ENCODE results near the gene RNU1-3.
"Not testable (repeated sequence)": the region's sequence is repeated elsewhere in the genome, so short reads cannot be mapped to it uniquely, and the experiment has no call there.

RNU1-3 gene

DNA sequence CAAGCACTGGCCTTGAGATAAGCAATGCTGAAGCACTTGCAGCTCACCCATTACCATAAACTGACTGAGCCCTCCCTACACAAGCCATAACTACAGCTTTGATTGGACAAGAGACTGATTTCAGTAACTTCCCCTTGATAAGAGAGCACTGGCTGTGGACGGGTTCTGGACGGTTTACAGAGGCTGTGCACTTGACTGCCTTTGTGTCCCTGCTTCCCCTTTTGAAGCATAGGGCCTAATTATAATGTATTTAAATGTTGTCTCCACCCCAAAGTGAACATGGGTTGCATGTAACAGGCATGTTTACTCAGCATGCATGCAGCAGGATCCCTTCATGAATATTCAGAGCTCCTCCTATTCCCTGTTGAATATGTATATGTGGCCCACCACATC is 8.4 kb upstream of the RNU1-3 start:
- DNase-seq; in situ Hi-C loops (cut with MboI; ENCODE audit: low pct_unique_long_range_greater_than_20kb, low sequenced_read_pairs): not testable (repeated sequence)

DNA sequence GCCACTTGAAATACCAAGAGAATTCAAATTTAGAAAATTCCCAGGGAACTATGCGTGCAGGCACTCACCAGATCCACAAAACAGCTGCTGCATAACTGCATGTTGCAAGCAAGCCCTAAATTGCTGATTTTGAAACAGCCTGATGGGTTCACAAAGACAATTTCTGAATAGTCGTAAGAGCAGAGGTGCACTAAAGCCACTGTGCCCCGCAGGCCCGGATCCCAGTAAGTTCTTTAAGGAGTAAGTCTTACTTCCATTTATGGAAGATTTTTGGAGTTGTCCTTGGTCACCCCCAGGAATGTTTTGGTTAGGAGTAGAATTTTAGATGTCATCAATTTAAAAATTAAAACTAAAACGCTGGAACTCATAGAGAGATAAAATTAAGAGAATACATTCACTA is 7.2 kb upstream of the RNU1-3 start:
- DNase-seq; in situ Hi-C loops (cut with MboI; ENCODE audit: low pct_unique_long_range_greater_than_20kb, low sequenced_read_pairs): not testable (repeated sequence)

DNA sequence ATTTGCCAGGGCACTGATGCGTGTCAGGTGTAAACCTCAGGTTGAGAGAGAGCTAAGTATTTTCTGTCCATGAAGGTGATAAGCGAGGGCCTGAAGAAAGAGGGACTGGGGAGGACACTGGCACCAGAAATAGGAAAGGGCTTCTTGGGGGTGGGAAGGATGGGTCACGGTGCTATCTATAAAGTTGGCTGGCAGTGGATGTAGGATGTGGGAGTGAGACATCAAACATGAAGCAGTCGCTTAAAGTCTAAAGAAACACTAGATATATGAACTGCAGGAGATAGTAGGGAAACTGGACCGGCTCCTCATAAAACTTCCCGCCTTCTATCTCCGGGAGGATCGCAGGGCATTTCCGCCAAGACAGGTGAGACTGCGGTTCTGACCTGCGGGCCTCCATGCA is 912 bp downstream of the RNU1-3 start:
- in situ Hi-C loops (cut with MboI; ENCODE audit: low pct_unique_long_range_greater_than_20kb, low sequenced_read_pairs); DNase-seq: not testable (repeated sequence)

DNA sequence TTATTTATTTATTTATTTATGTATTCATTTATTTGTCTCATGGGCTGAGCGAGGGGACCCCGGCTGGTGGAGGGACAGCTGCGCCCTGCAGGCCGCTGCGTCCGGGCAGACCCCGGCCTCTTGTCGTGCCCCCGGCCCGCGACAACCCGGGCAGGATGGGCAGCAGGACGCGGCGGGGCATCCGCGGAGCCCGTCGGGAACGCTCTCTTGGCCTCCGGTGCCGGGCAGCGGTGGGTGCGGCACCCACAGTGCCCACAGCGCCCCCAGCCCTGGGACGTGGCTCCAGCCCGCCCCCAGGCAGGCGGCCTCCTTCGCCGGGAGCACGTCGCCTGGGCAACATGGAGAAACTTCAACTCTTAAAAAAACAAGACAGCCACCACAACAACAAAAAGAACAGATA is 8.5 kb downstream of the RNU1-3 start:
- in situ Hi-C loops (cut with MboI; ENCODE audit: low pct_unique_long_range_greater_than_20kb, low sequenced_read_pairs); DNase-seq: not testable (repeated sequence)

DNA sequence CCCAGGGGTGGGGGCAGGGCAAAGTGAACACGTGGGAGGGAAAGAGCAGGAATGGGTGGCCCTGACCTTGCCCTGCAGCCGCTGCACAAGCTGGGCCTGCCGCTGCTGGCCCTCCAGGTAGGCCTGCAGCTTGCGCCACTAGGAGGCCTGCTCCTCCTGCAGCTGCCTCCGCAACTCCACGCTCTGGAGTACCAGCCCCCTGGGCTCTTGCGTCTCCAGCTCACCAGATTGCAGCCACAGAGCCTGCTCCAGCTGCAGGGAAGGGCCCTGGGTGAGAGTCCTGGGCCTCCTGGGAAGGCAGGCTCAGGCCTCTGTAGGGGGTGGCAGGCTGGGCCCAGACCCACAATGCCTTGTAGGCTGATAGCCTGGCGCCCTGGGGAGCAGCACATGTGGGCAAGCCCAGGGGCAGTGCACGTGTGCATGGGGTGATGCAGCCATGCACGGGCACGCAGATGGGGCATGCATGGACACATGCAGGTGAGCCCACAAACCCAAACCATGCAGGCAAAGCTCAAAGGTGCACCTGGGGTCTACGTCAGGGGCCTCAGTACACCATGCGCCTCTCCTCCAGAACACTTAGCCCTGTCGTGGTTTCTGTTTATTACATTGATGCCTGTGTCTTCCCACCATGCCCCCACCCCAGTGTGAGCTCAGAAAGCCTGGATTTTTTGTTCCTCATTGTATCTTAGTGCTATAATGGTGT is 9.6 kb downstream of the RNU1-3 start:
- in situ Hi-C loops (cut with MboI; ENCODE audit: low pct_unique_long_range_greater_than_20kb, low sequenced_read_pairs) = not testable (repeated sequence)

DNA sequence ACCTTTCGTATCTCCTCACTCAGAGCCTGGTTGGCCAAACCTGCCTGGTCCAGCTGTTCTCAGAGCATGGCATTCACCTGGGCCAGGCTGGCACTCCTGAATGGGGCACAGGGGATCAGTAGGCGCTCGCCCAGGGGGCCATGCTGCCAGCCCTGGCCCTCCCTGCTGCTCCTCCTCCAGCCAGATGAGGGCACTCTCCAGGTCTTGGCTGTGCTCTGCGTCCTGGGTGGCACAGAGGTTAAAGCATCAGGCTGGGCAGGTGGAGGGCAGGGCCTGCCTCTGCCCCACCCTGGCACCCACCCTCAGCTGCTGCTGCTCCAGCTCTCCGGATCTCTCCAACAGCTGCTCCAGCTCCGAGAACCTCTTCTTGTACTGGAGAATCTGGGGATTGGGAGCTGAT is 10.2 kb downstream of the RNU1-3 start:
- DNase-seq; in situ Hi-C loops (cut with MboI; ENCODE audit: low pct_unique_long_range_greater_than_20kb, low sequenced_read_pairs): not testable (repeated sequence)

More for the DNA sequence above, 9.6 kb downstream of the RNU1-3 start:
- not testable (repeated sequence) for DNase-seq

DNA sequence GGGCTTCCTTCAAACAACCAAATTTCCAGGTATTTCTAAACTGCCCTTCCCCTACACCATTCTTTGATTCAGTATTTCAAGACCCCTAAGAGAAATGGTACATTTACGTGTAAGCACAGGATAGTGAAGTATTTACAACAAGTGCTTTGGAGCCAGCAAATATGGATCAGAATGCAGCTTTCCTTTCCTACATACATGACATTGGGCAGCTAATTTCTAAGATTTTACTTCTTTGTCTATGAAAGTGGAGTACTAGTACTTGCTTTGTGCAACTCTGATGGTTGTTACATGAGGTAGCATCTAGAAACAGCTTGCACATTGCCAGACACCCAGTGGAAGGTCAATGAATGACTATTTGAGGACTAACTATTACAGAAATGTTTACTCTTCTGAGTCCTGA is 15.2 kb downstream of the RNU1-3 start:
- DNase-seq; in situ Hi-C loops (cut with MboI; ENCODE audit: low pct_unique_long_range_greater_than_20kb, low sequenced_read_pairs): not testable (repeated sequence)

DNA sequence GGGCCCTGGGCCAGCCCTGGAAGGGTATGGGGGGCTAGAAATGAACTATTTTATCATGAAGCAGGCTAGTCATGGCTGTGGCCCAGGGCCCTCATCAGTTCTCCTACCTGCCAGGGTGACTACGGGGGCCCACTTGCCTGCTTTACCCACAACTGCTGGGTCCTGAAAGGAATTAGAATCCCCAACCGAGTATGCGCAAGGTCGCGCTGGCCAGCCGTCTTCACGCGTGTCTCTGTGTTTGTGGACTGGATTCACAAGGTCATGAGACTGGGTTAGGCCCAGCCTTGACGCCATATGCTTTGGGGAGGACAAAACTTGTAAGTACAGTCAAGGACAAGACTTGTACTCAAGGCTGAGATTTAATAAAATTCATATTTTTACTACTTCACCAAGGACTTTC is 16.8 kb downstream of the RNU1-3 start:
- DNase-seq = not testable (repeated sequence)

DNA sequence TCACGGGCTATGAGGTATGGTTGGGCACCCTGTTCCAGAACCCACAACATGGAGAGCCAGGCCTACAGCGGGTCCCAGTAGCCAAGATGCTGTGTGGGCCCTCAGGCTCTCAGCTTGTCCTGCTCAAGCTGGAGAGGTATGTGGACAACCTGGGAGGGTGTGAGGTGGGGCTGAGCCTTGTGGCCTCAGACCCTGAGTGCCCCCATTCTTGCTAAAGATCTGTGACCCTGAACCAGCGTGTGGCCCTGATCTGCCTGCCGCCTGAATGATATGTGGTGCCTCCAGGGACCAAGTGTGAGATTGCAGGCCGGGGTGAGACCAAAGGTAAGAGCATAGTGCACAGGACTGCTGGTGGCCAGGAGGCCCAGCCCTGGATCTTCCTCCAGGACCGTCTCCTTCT is 17.4 kb downstream of the RNU1-3 start:
- in situ Hi-C loops (cut with MboI; ENCODE audit: low pct_unique_long_range_greater_than_20kb, low sequenced_read_pairs) = not testable (repeated sequence)

More for the DNA sequence above, 16.8 kb downstream of the RNU1-3 start:
- in situ Hi-C loops (cut with MboI; ENCODE audit: low pct_unique_long_range_greater_than_20kb, low sequenced_read_pairs) = not testable (repeated sequence)

DNA sequence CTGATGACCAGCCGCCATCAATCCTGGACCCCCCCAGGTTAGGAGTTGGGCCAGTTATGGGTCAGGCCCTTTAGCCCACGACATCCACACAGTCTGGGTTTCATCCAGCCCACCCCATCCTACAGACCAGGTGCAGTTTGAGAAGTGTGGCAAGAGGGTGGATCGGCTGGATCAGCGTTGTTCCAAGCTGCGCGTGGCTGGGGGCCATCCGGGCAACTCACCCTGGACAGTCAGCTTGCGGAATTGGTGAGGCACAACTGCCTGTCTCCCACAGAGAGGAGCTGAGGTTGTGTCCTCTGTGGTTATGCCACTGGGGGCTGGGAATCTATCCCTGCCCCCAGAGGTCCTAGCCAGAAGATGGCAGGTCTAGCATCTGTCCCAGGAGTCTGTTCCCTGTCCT is 18.0 kb downstream of the RNU1-3 start:
- in situ Hi-C loops (cut with MboI; ENCODE audit: low pct_unique_long_range_greater_than_20kb, low sequenced_read_pairs); DNase-seq: not testable (repeated sequence)

More for the DNA sequence above, 17.4 kb downstream of the RNU1-3 start:
- not testable (repeated sequence) for DNase-seq

DNA sequence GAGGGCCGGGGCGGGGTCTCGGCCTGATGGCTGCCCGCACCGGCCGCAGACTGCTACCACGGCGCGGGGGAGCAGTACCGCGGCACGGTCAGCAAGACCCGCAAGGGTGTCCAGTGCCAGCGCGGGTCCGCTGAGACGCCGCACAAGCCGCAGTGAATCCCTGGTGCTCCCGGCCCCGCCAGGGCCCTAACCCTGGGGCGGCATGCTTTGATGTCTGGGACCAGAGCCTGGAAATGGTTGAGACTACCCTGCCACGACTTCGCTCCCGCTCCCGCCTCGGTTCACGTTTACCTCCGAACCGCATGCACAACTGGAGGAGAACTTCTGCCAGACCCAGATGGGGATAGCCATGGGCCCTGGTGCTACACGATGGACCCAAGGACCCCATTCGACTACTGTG is 18.5 kb downstream of the RNU1-3 start:
- in situ Hi-C loops (cut with MboI; ENCODE audit: low pct_unique_long_range_greater_than_20kb, low sequenced_read_pairs); DNase-seq: not testable (repeated sequence)

DNA sequence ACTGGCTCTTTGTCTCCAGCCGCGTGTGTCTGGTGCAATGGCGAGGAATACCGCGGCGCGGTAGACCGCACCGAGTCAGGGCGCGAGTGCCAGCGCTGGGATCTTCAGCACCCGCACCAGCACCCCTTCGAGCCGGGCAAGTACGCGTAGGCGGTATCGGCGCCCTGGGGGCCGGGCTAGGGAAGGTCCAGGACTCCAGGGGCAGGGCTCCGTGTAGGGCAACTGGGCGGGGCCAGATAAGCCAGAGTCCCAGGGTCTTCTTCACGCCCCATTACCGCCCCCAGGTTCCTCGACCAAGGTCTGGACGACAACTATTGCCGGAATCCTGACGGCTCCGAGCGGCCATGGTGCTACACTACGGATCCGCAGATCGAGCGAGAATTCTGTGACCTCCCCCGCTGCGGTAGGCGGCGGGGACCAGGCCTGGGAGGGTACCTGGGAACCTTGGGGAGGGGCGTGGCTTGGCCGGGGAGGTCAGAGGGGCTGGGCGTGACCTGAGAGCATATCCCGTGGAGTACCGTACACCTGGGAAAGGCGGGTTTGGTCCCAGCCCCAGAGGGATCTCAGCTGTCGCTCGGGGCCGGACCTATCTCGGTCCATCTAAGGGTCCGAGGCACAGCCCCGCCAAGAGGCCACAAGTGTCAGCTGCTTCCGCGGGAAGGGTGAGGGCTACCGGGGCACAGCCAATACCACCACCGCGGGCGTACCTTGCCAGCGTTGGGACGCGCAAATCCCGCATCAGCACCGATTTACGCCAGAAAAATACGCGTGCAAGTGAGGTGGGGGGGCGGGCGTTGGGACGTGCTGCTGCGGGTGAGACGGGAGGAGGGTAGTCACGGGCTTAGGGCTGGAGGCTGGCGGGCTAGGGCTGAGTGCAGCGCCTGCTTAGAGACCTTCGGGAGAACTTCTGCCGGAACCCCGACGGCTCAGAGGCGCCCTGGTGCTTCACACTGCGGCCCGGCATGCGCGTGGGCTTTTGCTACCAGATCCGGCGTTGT is 19.3 kb downstream of the RNU1-3 start:
- DNase-seq; in situ Hi-C loops (cut with MboI; ENCODE audit: low pct_unique_long_range_greater_than_20kb, low sequenced_read_pairs): not testable (repeated sequence)

DNA sequence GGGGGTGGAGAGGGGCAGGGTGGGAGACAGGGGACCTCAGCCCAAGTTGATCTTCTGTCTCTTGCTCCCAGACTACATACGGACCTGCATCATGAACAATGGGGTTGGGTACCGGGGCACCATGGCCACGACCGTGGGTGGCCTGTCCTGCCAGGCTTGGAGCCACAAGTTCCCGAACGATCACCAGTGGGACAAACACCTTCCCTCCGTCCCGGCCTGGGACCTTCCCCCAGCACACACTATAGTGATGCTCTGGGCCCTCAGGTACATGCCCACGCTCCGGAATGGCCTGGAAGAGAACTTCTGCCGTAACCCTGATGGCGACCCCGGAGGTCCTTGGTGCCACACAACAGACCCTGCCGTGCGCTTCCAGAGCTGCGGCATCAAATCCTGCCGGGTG is 20.0 kb downstream of the RNU1-3 start:
- in situ Hi-C loops (cut with MboI; ENCODE audit: low pct_unique_long_range_greater_than_20kb, low sequenced_read_pairs); DNase-seq: not testable (repeated sequence)

DNA sequence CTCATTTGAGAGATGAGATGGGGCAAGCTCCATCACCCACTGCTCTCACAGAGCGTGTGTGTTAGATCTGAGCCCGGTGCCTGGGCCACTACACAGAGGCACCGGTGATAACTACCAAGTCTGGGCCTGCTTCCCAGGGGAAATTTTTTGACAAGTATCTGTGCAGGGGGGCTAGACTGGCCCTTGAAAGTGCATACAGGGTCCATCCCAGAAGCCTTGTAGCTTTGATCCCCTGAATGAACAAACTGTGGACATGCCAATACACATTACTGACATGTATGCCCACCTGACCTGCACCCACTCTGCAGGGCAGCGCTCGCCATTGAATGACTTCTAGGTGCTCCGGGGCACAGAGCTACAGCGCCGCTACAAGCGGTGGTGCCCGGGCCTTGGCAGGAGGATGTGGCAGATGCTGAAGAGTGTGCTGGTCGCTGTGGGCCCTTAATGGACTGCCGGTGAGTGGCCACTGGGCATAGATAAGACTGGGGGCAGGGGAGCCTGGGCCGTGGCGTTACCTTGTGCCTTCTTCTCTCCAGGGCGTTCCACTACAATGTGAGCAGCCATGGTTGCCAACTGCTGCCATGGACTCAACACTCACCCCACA is 20.6 kb downstream of the RNU1-3 start:
- DNase-seq; in situ Hi-C loops (cut with MboI; ENCODE audit: low pct_unique_long_range_greater_than_20kb, low sequenced_read_pairs): not testable (repeated sequence)

DNA sequence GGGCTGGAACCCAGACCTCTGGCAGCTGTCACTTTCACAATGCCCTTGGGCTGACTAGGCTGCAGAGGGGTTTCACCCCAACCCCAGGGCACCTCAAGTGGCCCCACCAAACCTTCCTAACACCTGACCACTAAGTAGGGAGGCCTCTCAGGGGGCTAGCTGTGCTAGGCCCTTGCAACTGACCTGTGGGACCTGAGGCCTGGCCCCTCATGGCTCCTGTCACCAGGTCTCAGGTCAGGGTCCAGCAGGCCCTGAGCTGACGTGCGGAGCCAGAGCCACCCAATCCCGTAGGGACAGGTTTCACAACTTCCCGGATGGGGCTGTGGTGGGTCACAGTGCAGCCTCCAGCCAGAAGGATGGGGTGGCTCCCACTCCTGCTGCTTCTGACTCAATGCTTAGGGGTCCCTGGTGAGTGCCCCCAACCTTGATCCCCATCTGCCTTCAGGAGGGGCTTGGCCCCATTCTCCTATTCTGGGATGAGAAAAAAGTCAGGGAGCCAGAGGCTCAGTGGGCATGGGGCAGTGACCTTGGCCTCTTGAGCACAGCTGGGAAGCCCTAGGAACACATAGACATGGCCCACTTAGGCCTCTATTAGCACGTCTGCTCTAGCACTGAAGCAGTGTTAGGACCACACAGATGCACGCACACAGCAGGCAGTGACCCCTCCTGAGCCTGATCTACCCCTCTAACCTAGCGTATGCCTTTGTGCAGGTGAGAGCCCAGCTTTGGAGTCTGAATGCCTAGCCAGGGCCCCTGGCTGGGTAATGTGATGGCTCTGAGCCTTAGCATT is 21.3 kb downstream of the RNU1-3 start:
- DNase-seq; in situ Hi-C loops (cut with MboI; ENCODE audit: low pct_unique_long_range_greater_than_20kb, low sequenced_read_pairs): not testable (repeated sequence)

DNA sequence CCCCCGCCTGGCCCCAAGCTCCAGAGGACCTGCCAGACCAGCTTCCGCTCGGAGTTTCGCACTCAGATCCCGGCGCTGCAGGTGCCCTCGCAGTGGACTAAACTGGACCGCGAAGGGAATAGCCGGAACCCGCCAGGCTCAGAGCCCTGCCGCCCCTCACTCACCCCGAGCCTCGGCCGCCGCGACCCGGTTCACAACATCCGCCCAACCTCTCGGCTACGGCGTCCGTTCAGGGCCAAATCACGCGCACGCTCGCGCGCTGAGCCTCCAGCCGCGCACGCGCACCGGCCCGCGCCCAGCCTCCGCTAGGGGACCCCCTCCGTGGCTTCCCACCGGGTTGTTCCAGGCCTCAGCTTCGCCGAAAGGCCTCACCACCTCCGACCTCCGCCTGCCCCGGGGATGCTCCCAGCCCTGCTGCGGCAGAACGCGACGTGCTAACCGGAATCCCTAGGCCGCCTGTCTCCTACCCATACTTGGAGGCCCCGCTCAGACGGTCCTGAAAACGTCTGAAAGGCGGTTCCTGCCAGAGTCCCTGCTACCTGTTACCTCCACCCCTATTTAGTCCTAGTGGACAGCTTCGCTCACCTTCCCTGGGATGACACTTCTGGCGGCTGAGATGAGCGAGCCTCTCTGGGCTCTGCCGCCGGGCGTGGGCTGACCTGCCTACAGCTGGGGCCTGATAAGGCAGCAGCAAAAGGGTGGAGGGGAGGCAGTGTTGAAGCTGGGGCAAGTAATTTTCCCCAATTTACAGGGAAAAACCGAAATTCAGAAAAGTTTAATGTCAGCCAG is 22.1 kb downstream of the RNU1-3 start:
- in situ Hi-C loops (cut with MboI; ENCODE audit: low pct_unique_long_range_greater_than_20kb, low sequenced_read_pairs) = not testable (repeated sequence)
- DNase-seq = peak; percentile 96

DNA sequence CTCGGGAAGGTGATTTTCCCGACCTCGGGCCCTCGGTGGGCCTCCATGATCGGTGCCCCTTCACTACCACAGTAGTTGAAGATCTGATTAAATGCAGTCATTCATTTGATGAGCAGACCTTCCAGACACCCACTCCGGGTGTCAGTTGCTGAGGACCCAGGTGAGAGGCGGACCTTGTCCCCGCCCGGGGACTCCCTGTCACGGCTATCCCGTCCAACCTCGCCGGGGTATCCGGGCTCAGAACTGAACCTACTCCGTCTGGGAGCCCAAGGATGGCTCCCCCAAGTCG is 22.6 kb downstream of the RNU1-3 start:
- no peak for DNase-seq

DNA sequence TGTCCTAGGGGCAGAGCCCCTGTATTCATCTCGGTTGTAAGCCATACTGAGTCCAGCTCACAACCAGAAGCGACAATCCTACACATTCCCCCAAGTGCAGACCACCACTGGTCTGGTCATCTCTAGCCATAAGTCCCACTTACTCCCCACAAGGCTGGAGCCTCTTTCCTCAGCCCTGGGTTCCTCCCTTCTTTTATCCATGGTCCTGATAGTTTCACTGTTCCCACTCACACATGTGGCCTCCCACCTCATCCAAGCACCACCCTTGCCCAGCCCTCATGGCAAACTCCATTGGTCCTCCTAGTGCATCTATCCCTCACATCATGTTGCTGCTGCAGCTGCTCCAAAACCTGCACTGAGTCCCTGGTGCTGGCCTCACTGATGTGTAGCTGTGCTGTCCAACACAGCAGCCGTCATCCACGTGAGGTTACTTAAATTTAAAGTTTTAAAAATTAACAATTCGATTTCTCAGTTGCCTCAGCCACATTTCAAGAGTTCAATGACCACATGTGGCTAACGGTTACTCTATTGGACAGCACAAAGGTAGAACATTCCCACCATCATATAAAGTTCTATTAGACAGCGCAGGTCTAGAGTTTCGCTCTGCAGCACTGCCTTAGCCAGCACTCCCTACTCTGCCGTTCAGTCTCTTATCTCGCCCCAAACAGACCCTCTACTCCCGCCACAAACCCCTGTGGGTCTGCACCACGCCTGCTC is 23.1 kb downstream of the RNU1-3 start:
- in situ Hi-C loops (cut with MboI; ENCODE audit: low pct_unique_long_range_greater_than_20kb, low sequenced_read_pairs); DNase-seq: not testable (repeated sequence)

More for the DNA sequence above, 22.6 kb downstream of the RNU1-3 start:
- in situ Hi-C loops (cut with MboI; ENCODE audit: low pct_unique_long_range_greater_than_20kb, low sequenced_read_pairs) = no loop called here
